HCT116 (cell line): ENCODE results near the gene CMA1. TPM values are rescaled to one million over a fixed set of nuclear protein-coding genes. Genes with fewer than 3 reads are reported as not detected.

Experiments
- ATAC-seq: fragments of 200-7000 bp; cut with Tn5 transposase; 2 replicates; pipeline ENCODE4 v1.9.1; 2020; ENCODE audit warnings: mild to moderate bottlenecking, moderate library complexity
- BruUV-seq: library from RNA; stranded (reverse); fragments of 400-500 nt; replicated peaks from 2 replicates; lab custom pipeline; 2021; lab: Mats Ljungman, UMichigan
- CTCF ChIA-PET: fragments of 300-600 bp; sonication (Branson Sonifier 250); formaldehyde crosslinking; loops from one replicate; lab custom pipeline; 2021; ENCODE audit warnings: antibody characterized with exemption; lab: Charles Lee
- POLR2A ChIA-PET: fragments of 300-600, 350-600 bp; sonication (Branson Sonifier 250); formaldehyde crosslinking; loops from one replicate; lab custom pipeline; 2021; ENCODE audit warnings: antibody characterized with exemption; lab: Charles Lee
- RAD21 ChIA-PET, 2 experiments: fragments of 300-600 bp; sonication (Branson Sonifier 250); formaldehyde crosslinking; loops; one replicate each; lab custom pipeline; 2023; ENCODE audit warnings: low total read pairs in 2 of 2; ENCODE audit not compliant: uncharacterized antibody in 2 of 2, unreplicated experiment in 2 of 2, low non-redundant PET in 1 of 2; lab: Charles Lee
- DNase-seq: peaks from one replicate; pipeline ENCODE4 v3.0.0-alpha.2; 2010; ENCODE audit warnings: low read depth, low spot score
- H2AFZ ChIP-seq: fragments of 200-600 bp; shearing (Covaris generic), sonication (generic); 2 replicates; pipeline ENCODE4 v1.6.1; 2017; ENCODE audit warnings: low read depth, mixed run types, mixed read lengths, antibody characterized with exemption, low read length; ENCODE audit not compliant: poor library complexity, severe bottlenecking
- H3K27ac ChIP-seq: 2 replicates; pipeline ENCODE4 v1.5.1; 2012; ENCODE audit warnings: low read depth, low read length
- H3K27me3 ChIP-seq: fragments of 200-600 bp; sonication (generic); 2 replicates; pipeline ENCODE4 v1.6.1; 2016; ENCODE audit warnings: mixed run types, low read length, mixed read lengths; ENCODE audit not compliant: insufficient read depth
- H3K36me3 ChIP-seq, 2 experiments: fragments of 200-500 bp in 1 of 2; fragments of 200-600 bp in 1 of 2; sonication (Bioruptor generic) in 1 of 2; sonication (generic) in 1 of 2; 2 replicates each; pipeline versions ENCODE4 v1.5.1 to v1.6.1; 2014 to 2016; ENCODE audit warnings: low read length in 2 of 2, inconsistent platforms in 1 of 2, mixed read lengths in 1 of 2, mixed run types in 1 of 2; ENCODE audit not compliant: insufficient read depth in 2 of 2, control insufficient read depth in 1 of 2
- H3K4me1 ChIP-seq, 2 experiments: fragments of 200-600 bp in 1 of 2; sonication (generic) in 1 of 2; 2 replicates each; pipeline versions ENCODE4 v1.5.1 to v1.6.1; 2012 to 2017; ENCODE audit warnings: low read length in 2 of 2, inconsistent platforms in 1 of 2, mild to moderate bottlenecking in 1 of 2, mixed read lengths in 1 of 2, mixed run types in 1 of 2, moderate library complexity in 1 of 2; ENCODE audit not compliant: insufficient read depth in 2 of 2, control insufficient read depth in 1 of 2
- H3K4me2 ChIP-seq: fragments of 200-600 bp; sonication (generic); 2 replicates; pipeline ENCODE4 v1.6.1; 2017; ENCODE audit warnings: mixed run types, low read length, mixed read lengths
- H3K4me3 ChIP-seq, 2 experiments: fragments of 200-600 bp in 1 of 2; sonication (generic) in 1 of 2; replicated peaks in 1 of 2; 2 replicates each; pipeline ENCODE4 v1.5.1; 2011 to 2016; ENCODE audit warnings: low read length in 2 of 2, control low read depth in 1 of 2, low read depth in 1 of 2, mild to moderate bottlenecking in 1 of 2, mixed read lengths in 1 of 2, mixed run types in 1 of 2
- H3K79me2 ChIP-seq: fragments of 200-600 bp; sonication (generic); 2 replicates; pipeline ENCODE4 v1.6.1; 2017; ENCODE audit warnings: mild to moderate bottlenecking, mixed run types, low read length, moderate library complexity, mixed read lengths; ENCODE audit not compliant: insufficient read depth
- H3K9ac ChIP-seq: fragments of 200-600 bp; sonication (generic); 2 replicates; pipeline ENCODE4 v1.6.1; 2016; ENCODE audit warnings: low read length, mixed read lengths
- H3K9me2 ChIP-seq: fragments of 200-600 bp; sonication (generic), shearing (Covaris generic); 2 replicates; pipeline ENCODE4 v1.6.1; 2017; ENCODE audit warnings: mixed run types, mild to moderate bottlenecking, moderate library complexity; ENCODE audit not compliant: insufficient read depth
- H3K9me3 ChIP-seq, 2 experiments: fragments of 200-500 bp in 1 of 2; fragments of 200-600 bp in 1 of 2; sonication (Bioruptor generic) in 1 of 2; sonication (generic) in 1 of 2; 2 replicates each; pipeline ENCODE4 v1.6.1; 2014 to 2017; ENCODE audit warnings: low read length in 2 of 2, mixed read lengths in 2 of 2, inconsistent platforms in 1 of 2, low read depth in 1 of 2, mild to moderate bottlenecking in 1 of 2, mixed run types in 1 of 2, moderate library complexity in 1 of 2; ENCODE audit not compliant: control insufficient read depth in 1 of 2, insufficient read depth in 1 of 2
- H4K20me1 ChIP-seq: fragments of 200-600 bp; sonication (generic), shearing (Covaris generic); 2 replicates; pipeline ENCODE4 v1.6.1; 2017; ENCODE audit warnings: mixed run types, mild to moderate bottlenecking, moderate library complexity; ENCODE audit not compliant: insufficient read depth
- CBX3 ChIP-seq: IDR thresholded peaks from 2 replicates; pipeline ENCODE4 v1.6.1; 2012; ENCODE audit warnings: low read depth
- CEBPB ChIP-seq: IDR thresholded peaks from 2 replicates; pipeline ENCODE4 v1.6.1; 2012; ENCODE audit warnings: low read depth
- EGR1 ChIP-seq: IDR thresholded peaks from 2 replicates; pipeline ENCODE4 v1.6.1; 2012; ENCODE audit warnings: low read depth
- EZH2 ChIP-seq: fragments of 200-600 bp; sonication (generic); IDR thresholded peaks from 2 replicates; pipeline ENCODE4 v1.6.1; 2017; ENCODE audit warnings: antibody characterized with exemption, mixed run types
- EZH2phosphoT487 ChIP-seq: fragments of 200-600 bp; IDR thresholded peaks from 2 replicates; pipeline ENCODE4 v1.6.1; 2018; ENCODE audit warnings: antibody characterized with exemption, borderline replicate concordance
- JUND ChIP-seq: IDR thresholded peaks from 2 replicates; pipeline ENCODE4 v1.6.1; 2012
- POLR2AphosphoS5 ChIP-seq: IDR thresholded peaks from 2 replicates; pipeline ENCODE4 v1.6.1; 2011; ENCODE audit warnings: mild to moderate bottlenecking, low read depth, low read length, moderate library complexity
- RAD21 ChIP-seq: IDR thresholded peaks from 2 replicates; pipeline ENCODE4 v1.6.1; 2012; ENCODE audit warnings: low read depth, mild to moderate bottlenecking
- SIN3A ChIP-seq: IDR thresholded peaks from 2 replicates; pipeline ENCODE4 v1.6.1; 2012; ENCODE audit warnings: low read depth
- SP1 ChIP-seq: IDR thresholded peaks from 2 replicates; pipeline ENCODE4 v1.6.1; 2012; ENCODE audit warnings: low read depth
- TCF7L2 ChIP-seq: IDR thresholded peaks from 2 replicates; pipeline ENCODE4 v1.7.0; 2011; ENCODE audit warnings: borderline replicate concordance, inconsistent platforms; ENCODE audit not compliant: insufficient read depth, insufficient read length; ENCODE audit errors: extremely low read depth
- ZFX ChIP-seq: fragments of 450-650 bp; IDR thresholded peaks from 2 replicates; pipeline ENCODE4 v1.6.1; 2017
- ZNF274 ChIP-seq: fragments of 200-500 bp; sonication (Bioruptor generic); IDR thresholded peaks from 2 replicates; pipeline ENCODE4 v1.6.1; 2014; ENCODE audit warnings: mild to moderate bottlenecking, low read depth, low read length, inconsistent platforms
- intact Hi-C: fragments of 100-400 bp; cut with micrococcal nuclease; formaldehyde crosslinking; loops from 2 replicates; pipeline ENCODE4 v1.10.0; 2022
- total RNA-seq: library from RNA; stranded (reverse); gene quantifications from one replicate; pipeline ENCODE4 v1.2.1, GENCODE V29; 2021; ENCODE audit not compliant: unreplicated experiment
- TF ChIP-seq, protein P1 (sequence below), 3 experiments: fragments of 200-600 bp in 1 of 3; sonication (generic) in 1 of 3; IDR thresholded peaks in 2 of 3; conservative IDR thresholded peaks in 1 of 3; 2 replicates each; pipeline ENCODE4 v1.5.1; 2012 to 2017; ENCODE audit warnings: low read depth in 2 of 3, low read length in 2 of 3, antibody characterized with exemption in 1 of 3, borderline replicate concordance in 1 of 3, control low read depth in 1 of 3, mild to moderate bottlenecking in 1 of 3, mixed read lengths in 1 of 3, mixed run types in 1 of 3, moderate library complexity in 1 of 3; ENCODE audit not compliant: insufficient read depth in 1 of 3
- TF ChIP-seq, protein P2 (sequence below): IDR thresholded peaks from 2 replicates; pipeline ENCODE4 v1.6.1; 2011; ENCODE audit warnings: mild to moderate bottlenecking, low read length, moderate library complexity; ENCODE audit not compliant: insufficient replicate concordance; ENCODE audit errors: extremely low read depth
- TF ChIP-seq, protein P3 (sequence below): IDR thresholded peaks from 2 replicates; pipeline ENCODE4 v1.6.1; 2012
- TF ChIP-seq, protein P4 (sequence below): IDR thresholded peaks from 2 replicates; pipeline ENCODE4 v1.6.1; 2012; ENCODE audit warnings: low read depth

Gene CMA1
- total RNA-seq, 1 experiment from 2014 or later: not detected

DNA sequence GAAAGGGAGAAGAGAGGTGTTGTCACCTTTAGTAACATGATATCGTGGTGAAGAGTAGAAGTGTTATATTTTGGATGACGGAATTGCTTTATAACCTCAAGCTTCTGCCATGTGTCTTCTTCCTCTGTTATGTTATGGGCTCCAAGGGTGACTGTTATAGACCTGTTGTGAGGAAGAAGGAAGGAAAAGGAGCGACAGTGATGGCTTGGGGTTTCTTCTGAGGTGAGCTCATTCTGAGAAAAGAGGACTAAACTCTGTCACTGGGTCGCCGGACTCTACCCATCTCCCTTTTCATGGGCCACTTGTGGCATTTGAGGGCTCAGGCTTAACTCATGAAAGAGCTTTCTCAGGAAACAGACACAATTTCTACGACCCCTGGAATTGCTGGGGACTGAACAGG lies 1.6 kb downstream of the CMA1 start:
- Histone ChIP-seq H3K36me3 (no peaks in the 10 kb centered on the region), H3K9me3 (no peaks in the 10 kb centered on the region), H3K9ac (no peak overlapping the region), H2AFZ (no peak overlapping the region), H3K27ac (no peak overlapping the region), H3K4me1 (no peaks in the 10 kb centered on the region), H3K4me2 (no peak overlapping the region), H3K4me3 (no peak overlapping the region), H3K27me3 (peaks cover 31% of the 10 kb centered on the region), H3K9me2 (no peaks in the 10 kb centered on the region), H4K20me1 (no peaks in the 10 kb centered on the region), H3K79me2 (no peaks in the 10 kb centered on the region)
- ChIA-PET POLR2A (no interaction called here), RAD21 (no interaction called here), CTCF (no interaction called here)
- BruUV-seq: no TSS peak
- no peak for DNase-seq
- TF ChIP-seq, protein P1, sequence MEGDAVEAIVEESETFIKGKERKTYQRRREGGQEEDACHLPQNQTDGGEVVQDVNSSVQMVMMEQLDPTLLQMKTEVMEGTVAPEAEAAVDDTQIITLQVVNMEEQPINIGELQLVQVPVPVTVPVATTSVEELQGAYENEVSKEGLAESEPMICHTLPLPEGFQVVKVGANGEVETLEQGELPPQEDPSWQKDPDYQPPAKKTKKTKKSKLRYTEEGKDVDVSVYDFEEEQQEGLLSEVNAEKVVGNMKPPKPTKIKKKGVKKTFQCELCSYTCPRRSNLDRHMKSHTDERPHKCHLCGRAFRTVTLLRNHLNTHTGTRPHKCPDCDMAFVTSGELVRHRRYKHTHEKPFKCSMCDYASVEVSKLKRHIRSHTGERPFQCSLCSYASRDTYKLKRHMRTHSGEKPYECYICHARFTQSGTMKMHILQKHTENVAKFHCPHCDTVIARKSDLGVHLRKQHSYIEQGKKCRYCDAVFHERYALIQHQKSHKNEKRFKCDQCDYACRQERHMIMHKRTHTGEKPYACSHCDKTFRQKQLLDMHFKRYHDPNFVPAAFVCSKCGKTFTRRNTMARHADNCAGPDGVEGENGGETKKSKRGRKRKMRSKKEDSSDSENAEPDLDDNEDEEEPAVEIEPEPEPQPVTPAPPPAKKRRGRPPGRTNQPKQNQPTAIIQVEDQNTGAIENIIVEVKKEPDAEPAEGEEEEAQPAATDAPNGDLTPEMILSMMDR (IDR thresholded peaks at IDR 0.05 in 2 of 3, conservative IDR thresholded peaks at IDR 0.05 in 1 of 3; ENCODE audit: borderline replicate concordance in 1 of 3, insufficient read depth in 1 of 3, low read depth in 2 of 3, low read length in 2 of 3): no peak
- TF ChIP-seq CEBPB (no peak), SP1 (no peak), EGR1 (no peak), JUND (no peak), CBX3 (no peak), SIN3A (no peak), ZFX (no peak), TCF7L2 (no peak), POLR2AphosphoS5 (no peak), RAD21 (no peak), EZH2phosphoT487 (no peak), ZNF274 (no peak), EZH2 (no peak)
- TF ChIP-seq, protein P2, sequence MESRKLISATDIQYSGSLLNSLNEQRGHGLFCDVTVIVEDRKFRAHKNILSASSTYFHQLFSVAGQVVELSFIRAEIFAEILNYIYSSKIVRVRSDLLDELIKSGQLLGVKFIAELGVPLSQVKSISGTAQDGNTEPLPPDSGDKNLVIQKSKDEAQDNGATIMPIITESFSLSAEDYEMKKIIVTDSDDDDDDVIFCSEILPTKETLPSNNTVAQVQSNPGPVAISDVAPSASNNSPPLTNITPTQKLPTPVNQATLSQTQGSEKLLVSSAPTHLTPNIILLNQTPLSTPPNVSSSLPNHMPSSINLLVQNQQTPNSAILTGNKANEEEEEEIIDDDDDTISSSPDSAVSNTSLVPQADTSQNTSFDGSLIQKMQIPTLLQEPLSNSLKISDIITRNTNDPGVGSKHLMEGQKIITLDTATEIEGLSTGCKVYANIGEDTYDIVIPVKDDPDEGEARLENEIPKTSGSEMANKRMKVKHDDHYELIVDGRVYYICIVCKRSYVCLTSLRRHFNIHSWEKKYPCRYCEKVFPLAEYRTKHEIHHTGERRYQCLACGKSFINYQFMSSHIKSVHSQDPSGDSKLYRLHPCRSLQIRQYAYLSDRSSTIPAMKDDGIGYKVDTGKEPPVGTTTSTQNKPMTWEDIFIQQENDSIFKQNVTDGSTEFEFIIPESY: no peak
- TF ChIP-seq, protein P3, sequence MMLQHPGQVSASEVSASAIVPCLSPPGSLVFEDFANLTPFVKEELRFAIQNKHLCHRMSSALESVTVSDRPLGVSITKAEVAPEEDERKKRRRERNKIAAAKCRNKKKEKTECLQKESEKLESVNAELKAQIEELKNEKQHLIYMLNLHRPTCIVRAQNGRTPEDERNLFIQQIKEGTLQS: no peak
- TF ChIP-seq, protein P4, sequence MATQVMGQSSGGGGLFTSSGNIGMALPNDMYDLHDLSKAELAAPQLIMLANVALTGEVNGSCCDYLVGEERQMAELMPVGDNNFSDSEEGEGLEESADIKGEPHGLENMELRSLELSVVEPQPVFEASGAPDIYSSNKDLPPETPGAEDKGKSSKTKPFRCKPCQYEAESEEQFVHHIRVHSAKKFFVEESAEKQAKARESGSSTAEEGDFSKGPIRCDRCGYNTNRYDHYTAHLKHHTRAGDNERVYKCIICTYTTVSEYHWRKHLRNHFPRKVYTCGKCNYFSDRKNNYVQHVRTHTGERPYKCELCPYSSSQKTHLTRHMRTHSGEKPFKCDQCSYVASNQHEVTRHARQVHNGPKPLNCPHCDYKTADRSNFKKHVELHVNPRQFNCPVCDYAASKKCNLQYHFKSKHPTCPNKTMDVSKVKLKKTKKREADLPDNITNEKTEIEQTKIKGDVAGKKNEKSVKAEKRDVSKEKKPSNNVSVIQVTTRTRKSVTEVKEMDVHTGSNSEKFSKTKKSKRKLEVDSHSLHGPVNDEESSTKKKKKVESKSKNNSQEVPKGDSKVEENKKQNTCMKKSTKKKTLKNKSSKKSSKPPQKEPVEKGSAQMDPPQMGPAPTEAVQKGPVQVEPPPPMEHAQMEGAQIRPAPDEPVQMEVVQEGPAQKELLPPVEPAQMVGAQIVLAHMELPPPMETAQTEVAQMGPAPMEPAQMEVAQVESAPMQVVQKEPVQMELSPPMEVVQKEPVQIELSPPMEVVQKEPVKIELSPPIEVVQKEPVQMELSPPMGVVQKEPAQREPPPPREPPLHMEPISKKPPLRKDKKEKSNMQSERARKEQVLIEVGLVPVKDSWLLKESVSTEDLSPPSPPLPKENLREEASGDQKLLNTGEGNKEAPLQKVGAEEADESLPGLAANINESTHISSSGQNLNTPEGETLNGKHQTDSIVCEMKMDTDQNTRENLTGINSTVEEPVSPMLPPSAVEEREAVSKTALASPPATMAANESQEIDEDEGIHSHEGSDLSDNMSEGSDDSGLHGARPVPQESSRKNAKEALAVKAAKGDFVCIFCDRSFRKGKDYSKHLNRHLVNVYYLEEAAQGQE: no peak
- intact Hi-C loops: no loop called here
- no peak for ATAC-seq
